SK-N-SH (cell line): Measurements from ENCODE around the gene LCA5. TPM values are rescaled to one million over a fixed set of nuclear protein-coding genes. Genes with fewer than 3 reads are reported as not detected.

Experiments
- CTCF ChIA-PET: fragments of 300-600, 350-600 bp; formaldehyde crosslinking; extraction: SDS; loops from one replicate; lab custom pipeline; 2021; lab: Yijun Ruan, JAX
- POLR2A ChIA-PET: fragments of 350-600 bp; sonication (Branson Sonifier 250); formaldehyde crosslinking; extraction: SDS; loops from one replicate; lab custom pipeline; 2020; ENCODE audit warnings: antibody characterized with exemption, inconsistent platforms; lab: Yijun Ruan, JAX
- DNase-seq: peaks from one replicate; pipeline ENCODE4 v3.0.0; 2012
- H2AFZ ChIP-seq: fragments of 200-600 bp; sonication (generic); 2 replicates; pipeline ENCODE4 v1.8.1; 2016; ENCODE audit warnings: antibody characterized with exemption, mild to moderate bottlenecking, low read depth
- H3F3A ChIP-seq: fragments of 200-600 bp; sonication (generic); replicated peaks from 2 replicates; pipeline ENCODE3; 2016; ENCODE audit warnings: antibody characterized with exemption, mild to moderate bottlenecking; ENCODE audit not compliant: insufficient read depth
- H3K27ac ChIP-seq, 2 experiments: fragments of 200-500 bp in 1 of 2; fragments of 200-600 bp in 1 of 2; sonication (Bioruptor generic) in 1 of 2; sonication (generic), shearing (Covaris generic) in 1 of 2; 2 replicates each; pipeline versions ENCODE4 v1.5.1 to v1.6.1; 2014 to 2016; ENCODE audit warnings: low read depth in 2 of 2, inconsistent platforms in 1 of 2, low read length in 1 of 2, mild to moderate bottlenecking in 1 of 2, mixed read lengths in 1 of 2
- H3K27me3 ChIP-seq: fragments of 200-600 bp; sonication (generic), shearing (Covaris generic); 2 replicates; pipeline ENCODE4 v1.6.1; 2016; ENCODE audit warnings: mixed run types; ENCODE audit not compliant: insufficient read depth
- H3K36me3 ChIP-seq, 2 experiments: fragments of 200-500 bp in 1 of 2; fragments of 200-600 bp in 1 of 2; sonication (Bioruptor generic) in 1 of 2; sonication (generic) in 1 of 2; replicated peaks in 1 of 2; 2 replicates each; pipeline versions ENCODE3 to v1.5.1; 2014 to 2016; ENCODE audit warnings: low read length in 1 of 2, mild to moderate bottlenecking in 1 of 2; ENCODE audit not compliant: insufficient read depth in 2 of 2, control insufficient read depth in 1 of 2
- H3K4me1 ChIP-seq, 2 experiments: fragments of 200-500 bp in 1 of 2; fragments of 200-600 bp in 1 of 2; sonication (Bioruptor generic) in 1 of 2; sonication (generic), shearing (Covaris generic) in 1 of 2; 2 replicates each; pipeline versions ENCODE4 v1.5.1 to v1.6.1; 2014 to 2016; ENCODE audit warnings: low read depth in 1 of 2, low read length in 1 of 2, mixed run types in 1 of 2; ENCODE audit not compliant: insufficient read depth in 2 of 2, control insufficient read depth in 1 of 2
- H3K4me2 ChIP-seq: fragments of 200-600 bp; sonication (generic), shearing (Covaris generic); 2 replicates; pipeline ENCODE4 v1.6.1; 2017; ENCODE audit warnings: mixed run types
- H3K4me3 ChIP-seq, 2 experiments: fragments of 200-500 bp in 1 of 2; fragments of 200-600 bp in 1 of 2; sonication (Bioruptor generic) in 1 of 2; sonication (generic), shearing (Covaris generic) in 1 of 2; 2 replicates each; pipeline versions ENCODE4 v1.5.1 to v1.8.1; 2014 to 2016; ENCODE audit warnings: low read depth in 2 of 2, inconsistent platforms in 1 of 2, low read length in 1 of 2, mild to moderate bottlenecking in 1 of 2, mixed read lengths in 1 of 2, moderate library complexity in 1 of 2
- H3K79me2 ChIP-seq: fragments of 200-600 bp; sonication (generic); 2 replicates; pipeline ENCODE4 v1.8.1; 2017; ENCODE audit warnings: mild to moderate bottlenecking; ENCODE audit not compliant: insufficient read depth
- H3K9ac ChIP-seq: fragments of 200-600 bp; sonication (generic); 2 replicates; pipeline ENCODE4 v1.6.1; 2017; ENCODE audit warnings: mixed run types
- H3K9me2 ChIP-seq: fragments of 200-600 bp; sonication (generic); 2 replicates; pipeline ENCODE4 v1.6.1; 2017; ENCODE audit warnings: mixed run types
- H3K9me3 ChIP-seq: fragments of 200-600 bp; sonication (generic); 2 replicates; pipeline ENCODE4 v1.6.1; 2017; ENCODE audit warnings: mixed run types, mild to moderate bottlenecking, moderate library complexity
- H4K20me1 ChIP-seq: fragments of 200-600 bp; sonication (generic); 2 replicates; pipeline ENCODE4 v1.6.1; 2017; ENCODE audit warnings: mild to moderate bottlenecking, mixed run types; ENCODE audit not compliant: insufficient read depth
- FOXM1 ChIP-seq: IDR thresholded peaks from 2 replicates; pipeline ENCODE4 v1.4.0; 2012; ENCODE audit warnings: low read depth, mild to moderate bottlenecking
- GABPA ChIP-seq: IDR thresholded peaks from 2 replicates; pipeline ENCODE4 v1.4.0; 2012; ENCODE audit warnings: low read depth, mild to moderate bottlenecking
- IRF3 ChIP-seq: fragments of 150-350 bp; IDR thresholded peaks from 2 replicates; pipeline ENCODE4 v1.6.1; 2016; ENCODE audit warnings: mild to moderate bottlenecking, low read depth, low read length
- MEF2A ChIP-seq: IDR thresholded peaks from 2 replicates; pipeline ENCODE4 v1.4.0; 2012; ENCODE audit warnings: low read depth, borderline replicate concordance
- RAD21 ChIP-seq: IDR thresholded peaks from 2 replicates; pipeline ENCODE4 v1.6.1; 2012; ENCODE audit warnings: mild to moderate bottlenecking, low read length
- REST ChIP-seq: IDR thresholded peaks from 2 replicates; pipeline ENCODE4 v1.6.1; 2012; ENCODE audit warnings: mild to moderate bottlenecking, low read depth, low read length, moderate library complexity
- SMC3 ChIP-seq: IDR thresholded peaks from 2 replicates; pipeline ENCODE4 v1.6.1; 2012; ENCODE audit warnings: low read depth, low read length, improper control_type of control experiment
- TCF12 ChIP-seq: IDR thresholded peaks from 2 replicates; pipeline ENCODE4 v1.4.0; 2012
- USF1 ChIP-seq: IDR thresholded peaks from 2 replicates; pipeline ENCODE4 v1.4.0; 2012; ENCODE audit warnings: low read depth, borderline replicate concordance
- ZBTB33 ChIP-seq: IDR thresholded peaks from 2 replicates; pipeline ENCODE4 v1.4.0; 2012; ENCODE audit warnings: low read depth, borderline replicate concordance
- WGBS: methylation state at CpG from one replicate; pipeline ENCODE4 v1.1.6; 2017; ENCODE audit warnings: low lambda C conversion rate; 5-methylcytosine and 5-hydroxymethylcytosine counted together
- polyA plus RNA-seq, 3 experiments: library from polyadenylated mRNA; depleted of rRNA; stranded (reverse); fragments of >200 nt; gene quantifications; 2 replicates each; pipeline ENCODE4 v1.2.3, GENCODE V29; 2012

Gene LCA5
- polyA plus RNA-seq, 1 of the 3 experiments (the other 2 are of a cell fraction): 0.61 TPM

- no peaks in the 10 kb centered on the region for H3F3A ChIP-seq
- no peaks in the 10 kb centered on the region for H3K9me3 ChIP-seq
- H3K79me2 ChIP-seq: no peaks in the 10 kb centered on the region
- H3K27me3 ChIP-seq: no peaks in the 10 kb centered on the region
- no peak overlapping the region for H3K9ac ChIP-seq
- H3K4me1 ChIP-seq: no peaks in the 10 kb centered on the region; a peak in 1 of 4 replicates
- H4K20me1 ChIP-seq: no peaks in the 10 kb centered on the region
- H3K4me3 ChIP-seq: no peak overlapping the region
- POLR2A ChIA-PET: no interaction called here
- CTCF ChIA-PET: no interaction called here
- 87% methylated on average over 2 of the region's 2 CpGs for WGBS
- DNase-seq: no peak
- no peak overlapping the region for H3K27ac ChIP-seq
- TF ChIP-seq IRF3: no peak
- TF ChIP-seq ZBTB33: no peak
- TF ChIP-seq SMC3: no peak
- TF ChIP-seq USF1: no peak
- TF ChIP-seq FOXM1: no peak
- TF ChIP-seq MEF2A: no peak
- TF ChIP-seq TCF12: no peak
- TF ChIP-seq RAD21: no peak
- no peak for TF ChIP-seq GABPA
- no peak for TF ChIP-seq REST
- TF ChIP-seq, all 33 proteins: peak for 0
- no peak overlapping the region for H2AFZ ChIP-seq
- H3K9me2 ChIP-seq: no peaks in the 10 kb centered on the region
- H3K36me3 ChIP-seq: no peaks in the 10 kb centered on the region
- no peak overlapping the region for H3K4me2 ChIP-seq
Measured at GRCh38 chr6:79559706-79560105, 22.5 kb upstream of the LCA5 start.
